HG03103 (cell line): ENCODE measurements around the gene AGO4.
"Not testable (repeated sequence)": the region's sequence is repeated elsewhere in the genome, so short reads cannot be mapped to it uniquely, and the experiment has no call there.

Experiments used
- ATAC-seq: cut with Tn5 transposase; IDR thresholded peaks from one replicate; pipeline ENCODE4 v1.9.1; 2021; ENCODE audit warnings: low read depth; ENCODE audit not compliant: unreplicated experiment

AGO4 gene

GRCh38 chr1:35863136-35863535 is 55.3 kb downstream of the AGO4 start:
- no peak for ATAC-seq

- ATAC-seq: no peak
These were observed 56.2 kb downstream of the AGO4 start for GRCh38 chr1:35863881-35864625.

GRCh38 chr1:35864813-35865212 is 57.0 kb downstream of the AGO4 start:
- ATAC-seq: no peak

- ATAC-seq: no peak
These were observed 59.2 kb downstream of the AGO4 start for GRCh38 chr1:35866991-35867390.

GRCh38 chr1:35869245-35869950 is 61.6 kb downstream of the AGO4 start:
- not testable (repeated sequence) for ATAC-seq

GRCh38 chr1:35870651-35871309 is 63.0 kb downstream of the AGO4 start:
- no peak for ATAC-seq

- ATAC-seq: no peak
These were observed 65.5 kb downstream of the AGO4 start for GRCh38 chr1:35873243-35873750.

- ATAC-seq: not testable (repeated sequence)
These were observed 66.3 kb downstream of the AGO4 start for GRCh38 chr1:35874115-35874514.

GRCh38 chr1:35876988-35877387 is 69.2 kb downstream of the AGO4 start:
- no peak for ATAC-seq

- ATAC-seq: no peak
These were observed 74.0 kb downstream of the AGO4 start for GRCh38 chr1:35881850-35882273.

GRCh38 chr1:35882586-35882944 is 74.7 kb downstream of the AGO4 start:
- no peak for ATAC-seq

GRCh38 chr1:35882945-35883634 is 75.3 kb downstream of the AGO4 start, which contains the start of gene AGO1:
AGO1 (plus strand) TSS chr1:35883209; CDS start chr1:35883422, 213 bp downstream.
- ATAC-seq: peak; percentile 88

- no peak for ATAC-seq
These were observed 75.9 kb downstream of the AGO4 start for GRCh38 chr1:35883635-35884101.

GRCh38 chr1:35884934-35885333 is 77.1 kb downstream of the AGO4 start:
- no peak for ATAC-seq

- no peak for ATAC-seq
These were observed 78.2 kb downstream of the AGO4 start for GRCh38 chr1:35885961-35886558.

GRCh38 chr1:35886577-35887431 is 79.0 kb downstream of the AGO4 start:
- no peak for ATAC-seq

- ATAC-seq: no peak
These were observed 79.7 kb downstream of the AGO4 start for GRCh38 chr1:35887508-35887907.

- ATAC-seq: no peak
These were observed 80.4 kb downstream of the AGO4 start for GRCh38 chr1:35888255-35888654.

GRCh38 chr1:35888981-35889380 is 81.2 kb downstream of the AGO4 start:
- ATAC-seq: not testable (repeated sequence)
